Mucosa of stomach (tissue), 1 donor: Measurements from ENCODE around the gene EPB41L4B.

ENCODE experiments used
- H3K27me3 ChIP-seq: one replicate; pipeline ENCODE4 v1.7.0; 2013; ENCODE audit warnings: mild to moderate bottlenecking, low read length; ENCODE audit not compliant: control insufficient read depth, insufficient read depth
- H3K36me3 ChIP-seq: one replicate; pipeline ENCODE4 v1.7.0; 2013; ENCODE audit warnings: low read length; ENCODE audit not compliant: control insufficient read depth, insufficient read depth
- H3K4me1 ChIP-seq: one replicate; pipeline ENCODE4 v1.7.0; 2013; ENCODE audit warnings: mild to moderate bottlenecking, low read length; ENCODE audit not compliant: control insufficient read depth, insufficient read depth
- H3K4me3 ChIP-seq: one replicate; pipeline ENCODE4 v1.7.0; 2013; ENCODE audit warnings: low read length
- H3K9ac ChIP-seq: one replicate; pipeline ENCODE4 v1.7.0; 2013; ENCODE audit warnings: mild to moderate bottlenecking, low read length, moderate library complexity
- H3K9me3 ChIP-seq: one replicate; pipeline ENCODE4 v1.7.0; 2013; ENCODE audit warnings: mild to moderate bottlenecking, low read length, moderate library complexity; ENCODE audit not compliant: control insufficient read depth
- donor health status: Pancreatic carcinoma.

Gene EPB41L4B

DNA sequence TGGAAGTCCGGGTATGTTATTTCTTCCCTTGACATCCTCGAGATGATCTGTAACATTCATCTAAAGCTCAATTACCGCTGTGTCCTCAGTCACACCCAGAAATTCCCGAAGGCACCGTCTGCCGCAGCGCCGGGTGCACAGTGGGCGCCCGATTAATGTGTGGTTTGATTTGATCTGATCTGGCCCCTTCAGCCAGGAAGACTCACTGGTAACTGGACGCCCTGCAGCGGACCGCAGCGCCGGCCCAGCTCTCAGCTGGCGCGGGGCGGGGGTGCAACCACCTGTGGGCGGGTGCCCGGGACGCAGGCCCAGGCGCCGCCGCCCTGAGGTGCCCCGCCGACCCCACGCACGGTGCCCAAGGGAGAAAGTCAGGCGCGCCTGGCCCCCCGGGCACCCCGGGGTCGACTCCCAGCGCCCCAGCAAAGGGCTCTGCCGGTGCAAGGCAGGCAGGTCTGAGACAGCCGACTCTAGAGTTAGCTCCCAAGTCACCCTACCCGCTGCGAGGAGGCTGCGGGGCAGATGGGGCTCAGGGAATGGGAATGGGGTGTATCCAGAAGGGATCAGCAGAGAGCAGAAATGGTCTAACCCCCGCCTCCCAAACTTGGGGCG lies 1.7 kb downstream of the EPB41L4B start:
- Histone ChIP-seq H3K9me3 (no peaks in the 10 kb centered on the region), H3K4me1 (peaks cover 38% of the 10 kb centered on the region), H3K4me3 (peak overlapping the region; percentile 40), H3K27me3 (peaks cover 8% of the 10 kb centered on the region), H3K36me3 (no peaks in the 10 kb centered on the region), H3K9ac (peak overlapping the region; percentile 84)

DNA sequence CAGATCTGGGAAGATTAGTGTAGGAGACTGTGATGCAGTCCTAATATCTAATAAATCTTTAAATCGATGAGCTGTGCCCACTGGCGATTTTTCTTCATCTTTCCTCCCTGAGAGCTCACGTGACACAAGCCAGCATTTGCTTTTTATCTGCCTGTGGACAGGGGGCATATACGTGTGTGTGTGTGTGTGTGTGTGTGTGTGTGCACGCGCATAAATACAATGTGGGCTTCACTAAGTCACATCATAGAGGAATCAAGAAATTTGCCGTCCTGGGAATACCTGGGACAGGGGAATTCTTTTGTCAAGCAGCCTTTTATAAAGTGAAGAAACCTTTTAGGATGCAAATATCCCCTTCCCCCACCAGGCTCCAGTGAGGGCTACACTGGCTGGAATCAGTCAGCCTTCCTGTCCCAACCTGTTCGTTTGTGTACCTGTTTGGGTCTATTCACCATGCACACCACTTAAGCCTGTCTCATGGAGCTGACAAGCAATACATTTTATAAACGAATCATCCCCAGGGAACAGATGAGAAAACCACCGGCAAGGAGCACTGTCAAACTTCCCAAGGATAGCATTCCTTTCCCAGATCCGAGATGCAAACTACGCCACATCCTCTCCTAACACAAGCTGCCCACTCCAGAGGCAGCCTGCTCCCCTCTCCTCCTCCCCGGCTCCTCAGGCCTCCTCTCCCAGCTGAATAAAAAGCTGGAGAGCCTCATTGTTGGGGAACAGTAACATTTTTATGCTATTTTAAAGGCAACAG lies 2.7 kb downstream of the EPB41L4B start:
- H3K9ac ChIP-seq = peak overlapping the region; percentile 84
- H3K36me3 ChIP-seq = no peaks in the 10 kb centered on the region
- H3K9me3 ChIP-seq = no peaks in the 10 kb centered on the region
- peaks cover 47% of the 10 kb centered on the region for H3K4me1 ChIP-seq
- no peak overlapping the region for H3K4me3 ChIP-seq
- peaks cover 8% of the 10 kb centered on the region for H3K27me3 ChIP-seq

DNA sequence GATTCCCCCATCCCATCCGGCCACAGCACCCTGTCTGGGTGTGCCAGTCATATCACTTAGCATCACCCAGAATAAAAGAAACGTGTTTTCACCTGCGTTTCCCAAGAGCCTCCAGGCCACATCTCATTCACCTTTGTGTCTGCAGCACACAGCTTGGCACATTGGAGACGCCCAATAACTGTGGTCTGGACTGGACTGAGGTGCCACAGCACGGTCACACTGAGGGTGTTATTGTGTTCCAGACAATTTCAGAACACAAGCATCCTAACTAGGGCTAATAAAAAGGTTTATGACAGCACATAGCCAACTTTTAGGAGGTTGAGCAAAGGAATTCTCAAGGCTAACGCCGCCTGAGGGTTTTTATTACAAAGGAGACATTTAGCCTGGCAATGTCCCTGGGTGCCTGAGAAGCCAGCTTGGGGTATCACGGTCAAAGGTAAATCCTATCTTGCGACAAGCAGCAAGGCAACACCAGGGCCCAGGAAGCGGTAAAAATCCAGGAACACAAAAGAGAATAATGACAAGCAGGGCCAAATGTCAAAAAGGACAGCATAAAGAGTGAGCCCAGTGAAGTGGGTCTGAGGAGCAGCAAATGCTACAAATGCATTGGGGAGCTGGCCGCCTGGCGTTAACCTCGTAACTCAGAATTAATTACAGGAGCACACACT lies 3.4 kb downstream of the EPB41L4B start:
- Histone ChIP-seq H3K4me1 (peaks cover 48% of the 10 kb centered on the region), H3K27me3 (peaks cover 8% of the 10 kb centered on the region), H3K9ac (no peak overlapping the region), H3K9me3 (no peaks in the 10 kb centered on the region), H3K4me3 (no peak overlapping the region), H3K36me3 (no peaks in the 10 kb centered on the region)

DNA sequence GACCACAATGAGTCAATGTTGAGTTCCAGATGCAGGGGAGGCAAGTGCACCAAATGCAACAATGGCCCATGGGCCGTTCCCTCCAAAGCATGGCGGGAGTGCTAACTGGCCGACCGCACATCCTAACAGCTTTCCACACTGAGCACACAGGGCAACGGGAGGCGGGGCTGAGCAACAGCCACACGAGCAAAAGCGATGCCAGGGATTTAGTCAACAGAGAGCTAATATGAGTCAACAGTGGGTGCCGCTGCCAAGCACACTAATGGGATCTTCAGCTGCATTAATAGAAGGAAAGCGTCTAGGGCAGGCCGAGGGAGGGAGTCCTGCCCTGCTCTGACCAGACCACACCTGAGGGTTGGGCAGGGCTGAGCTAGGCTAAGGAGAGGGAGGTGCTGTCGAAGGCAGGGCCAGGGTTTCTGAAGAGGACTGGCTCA lies 4.6 kb downstream of the EPB41L4B start:
- Histone ChIP-seq H3K4me3 (no peak overlapping the region), H3K4me1 (peaks cover 48% of the 10 kb centered on the region), H3K36me3 (no peaks in the 10 kb centered on the region), H3K9ac (no peak overlapping the region), H3K9me3 (no peaks in the 10 kb centered on the region), H3K27me3 (peaks cover 8% of the 10 kb centered on the region)

DNA sequence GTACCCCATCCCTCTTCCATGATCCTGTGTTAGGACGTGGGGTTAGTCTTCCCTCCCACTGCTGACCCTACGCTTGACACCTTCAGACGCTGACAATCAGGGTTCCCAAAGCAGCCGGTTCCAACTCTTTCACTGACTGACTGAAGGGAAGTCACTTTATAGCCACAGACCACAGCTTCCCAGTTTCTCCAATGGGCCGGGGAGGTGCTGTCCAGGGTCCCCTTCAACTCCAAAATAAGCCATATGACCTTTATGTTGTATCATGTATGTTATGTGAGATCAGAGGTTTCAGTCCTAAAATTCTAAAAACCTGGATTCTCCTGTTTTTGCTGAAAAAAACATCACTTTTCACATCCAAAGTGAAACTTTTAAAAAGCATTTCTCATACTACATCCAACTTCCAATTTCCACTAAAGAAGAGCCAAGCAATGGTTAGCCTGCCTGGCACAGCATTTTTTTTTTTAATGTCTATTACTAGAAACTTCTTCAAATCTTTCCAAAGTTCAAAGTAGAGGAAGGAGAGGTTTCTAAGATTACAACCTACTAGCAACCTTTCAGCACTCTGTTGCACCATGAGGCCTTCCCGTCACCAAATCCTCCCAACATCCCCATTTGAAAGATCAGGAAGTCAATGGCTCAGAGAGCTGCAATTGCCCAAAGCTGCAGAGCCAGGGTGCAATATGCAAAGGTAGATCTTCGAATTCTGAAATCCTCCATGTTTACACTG lies 5.2 kb downstream of the EPB41L4B start:
- H3K4me1 ChIP-seq = peaks cover 48% of the 10 kb centered on the region
- no peak overlapping the region for H3K9ac ChIP-seq
- no peaks in the 10 kb centered on the region for H3K36me3 ChIP-seq
- no peak overlapping the region for H3K4me3 ChIP-seq
- peaks cover 8% of the 10 kb centered on the region for H3K27me3 ChIP-seq
- H3K9me3 ChIP-seq = no peaks in the 10 kb centered on the region

DNA sequence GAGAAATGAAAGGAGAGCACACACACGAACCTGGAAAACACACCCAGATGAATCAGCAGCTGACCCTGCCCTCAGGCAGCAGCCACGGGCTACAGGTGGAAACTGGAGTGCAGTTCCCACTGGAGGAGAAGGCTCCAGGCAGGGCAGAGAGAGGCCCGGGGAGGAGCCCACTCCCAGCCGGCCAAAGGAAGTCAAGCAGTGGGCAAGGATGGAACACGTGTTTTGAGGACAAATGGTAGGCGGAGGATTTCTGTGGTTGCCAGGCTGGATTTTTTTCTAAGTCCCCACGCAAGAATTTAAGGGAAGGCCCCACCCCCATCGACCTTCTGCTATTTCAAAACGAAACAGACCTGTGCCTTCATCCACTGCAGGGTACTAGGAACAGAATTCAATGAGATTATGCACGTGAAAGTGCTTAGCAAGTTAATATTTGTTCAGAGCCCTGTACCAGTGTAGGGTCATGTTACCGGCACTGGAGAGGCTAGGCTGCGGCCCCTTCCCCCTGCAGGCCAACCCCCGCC lies 6.8 kb downstream of the EPB41L4B start:
- H3K4me1 ChIP-seq = peaks cover 57% of the 10 kb centered on the region
- no peaks in the 10 kb centered on the region for H3K27me3 ChIP-seq
- H3K4me3 ChIP-seq = no peak overlapping the region
- H3K9me3 ChIP-seq = no peaks in the 10 kb centered on the region
- no peak overlapping the region for H3K9ac ChIP-seq
- no peaks in the 10 kb centered on the region for H3K36me3 ChIP-seq

DNA sequence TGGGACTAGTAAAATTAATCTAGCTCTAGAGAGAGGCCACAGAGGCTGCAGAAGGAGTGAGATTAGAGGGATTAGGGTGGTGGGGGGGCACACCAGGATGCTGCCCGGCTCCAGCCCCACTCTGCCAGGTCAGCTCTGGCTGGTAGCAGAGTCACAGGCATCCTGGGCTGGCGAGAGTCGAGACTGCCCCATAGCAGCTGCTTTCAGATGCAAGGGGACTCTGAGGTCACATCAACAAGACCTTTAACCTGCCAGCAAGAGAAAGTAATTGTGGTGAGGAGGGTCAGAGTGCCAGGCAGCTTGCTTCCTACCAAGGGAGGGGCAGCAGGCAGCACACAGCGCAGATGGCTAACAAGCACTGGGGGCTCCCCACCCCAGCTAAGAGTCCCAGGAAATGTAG lies 7.5 kb downstream of the EPB41L4B start:
- no peaks in the 10 kb centered on the region for H3K27me3 ChIP-seq
- H3K36me3 ChIP-seq = no peaks in the 10 kb centered on the region
- no peak overlapping the region for H3K4me3 ChIP-seq
- no peak overlapping the region for H3K9ac ChIP-seq
- H3K9me3 ChIP-seq = no peaks in the 10 kb centered on the region
- peaks cover 58% of the 10 kb centered on the region for H3K4me1 ChIP-seq

DNA sequence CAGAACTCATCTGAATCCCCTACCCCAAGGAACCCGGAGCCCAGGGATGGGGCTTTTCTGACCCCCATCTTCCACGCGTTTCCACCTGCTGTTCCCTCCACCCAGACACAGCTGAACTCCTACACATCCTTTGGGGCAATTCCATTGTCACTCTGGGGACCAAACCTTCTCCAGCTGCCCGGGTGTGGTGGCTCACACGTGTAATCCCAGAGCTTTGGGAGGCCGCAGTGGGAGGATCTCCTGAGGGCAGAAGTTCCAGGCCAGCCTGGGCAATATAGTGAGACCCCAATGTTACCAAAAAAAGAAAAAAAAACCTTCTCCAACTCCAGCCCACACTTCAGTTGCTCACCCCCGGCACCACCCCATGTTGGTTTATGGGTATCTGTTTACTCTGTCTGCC lies 8.1 kb downstream of the EPB41L4B start:
- H3K9me3 ChIP-seq = no peaks in the 10 kb centered on the region
- H3K4me1 ChIP-seq = peaks cover 63% of the 10 kb centered on the region
- no peaks in the 10 kb centered on the region for H3K27me3 ChIP-seq
- no peaks in the 10 kb centered on the region for H3K36me3 ChIP-seq
- no peak overlapping the region for H3K9ac ChIP-seq
- H3K4me3 ChIP-seq = no peak overlapping the region

DNA sequence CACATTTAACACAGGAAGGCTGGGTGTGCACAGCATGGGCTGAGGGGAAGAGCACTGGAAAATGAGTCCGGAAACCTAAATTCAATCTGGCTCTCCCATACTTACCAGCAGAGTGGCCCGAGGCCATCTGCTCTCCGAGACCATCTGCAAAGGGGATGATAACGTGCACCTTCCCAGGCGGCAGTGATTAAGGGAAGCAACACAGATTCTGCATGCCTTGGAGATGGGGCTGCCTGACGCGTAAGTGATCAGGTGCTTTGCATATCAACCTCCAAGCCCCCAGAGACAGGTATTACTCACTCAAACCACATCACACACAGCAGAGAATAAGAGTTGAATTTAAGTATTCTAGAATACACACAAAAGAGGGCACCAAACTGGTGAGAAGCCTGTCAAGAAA lies 9.1 kb downstream of the EPB41L4B start:
- no peaks in the 10 kb centered on the region for H3K9me3 ChIP-seq
- H3K36me3 ChIP-seq = no peaks in the 10 kb centered on the region
- peaks cover 61% of the 10 kb centered on the region for H3K4me1 ChIP-seq
- H3K9ac ChIP-seq = no peak overlapping the region
- H3K4me3 ChIP-seq = no peak overlapping the region
- H3K27me3 ChIP-seq = no peaks in the 10 kb centered on the region

DNA sequence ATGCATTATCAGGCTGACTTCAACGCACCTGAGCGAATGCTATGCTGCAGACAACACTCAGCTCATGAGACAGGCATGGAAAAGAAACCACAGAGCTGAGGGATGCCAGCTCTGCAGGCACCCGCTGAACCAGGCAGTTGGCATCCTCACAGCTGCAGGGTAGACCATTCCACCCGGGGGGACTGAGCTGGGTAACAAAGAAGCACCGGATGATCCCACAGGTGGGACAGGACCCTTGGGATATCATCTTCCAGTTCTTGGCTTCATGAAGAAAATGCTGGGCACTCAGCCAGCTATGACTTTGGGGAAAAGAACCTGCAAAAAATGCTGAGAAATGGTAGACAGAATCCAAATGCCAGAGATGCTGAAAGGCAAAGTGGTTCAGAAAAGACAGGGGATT lies 9.6 kb downstream of the EPB41L4B start:
- no peak overlapping the region for H3K9ac ChIP-seq
- no peaks in the 10 kb centered on the region for H3K9me3 ChIP-seq
- H3K4me3 ChIP-seq = no peak overlapping the region
- no peaks in the 10 kb centered on the region for H3K27me3 ChIP-seq
- H3K36me3 ChIP-seq = no peaks in the 10 kb centered on the region
- peaks cover 60% of the 10 kb centered on the region for H3K4me1 ChIP-seq

DNA sequence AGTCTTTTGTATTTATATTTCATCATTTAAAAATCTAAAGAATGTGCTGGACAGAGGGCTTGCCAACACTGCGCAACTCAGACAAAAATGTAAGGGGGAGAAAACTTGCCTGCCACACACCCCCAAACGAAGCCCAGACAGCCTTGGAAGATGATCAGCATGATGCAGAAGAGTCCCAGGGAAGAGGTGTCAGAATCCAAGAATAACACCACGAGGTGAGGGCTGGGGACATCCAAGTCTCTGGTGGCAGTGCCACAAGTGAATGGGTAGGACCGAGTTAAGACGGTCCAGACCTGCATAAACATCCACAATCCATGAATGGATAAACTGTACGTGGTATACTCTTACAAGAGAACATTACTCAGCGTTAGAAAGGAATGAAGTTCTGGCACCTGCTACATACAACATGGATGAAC lies 10.4 kb downstream of the EPB41L4B start:
- H3K9me3 ChIP-seq = no peaks in the 10 kb centered on the region
- H3K9ac ChIP-seq = no peak overlapping the region
- H3K4me1 ChIP-seq = peaks cover 52% of the 10 kb centered on the region
- H3K27me3 ChIP-seq = no peaks in the 10 kb centered on the region
- no peak overlapping the region for H3K4me3 ChIP-seq
- no peaks in the 10 kb centered on the region for H3K36me3 ChIP-seq
